HCT116 (cell line): ENCODE measurements around the gene SGPP2. TPM values are rescaled to one million over a fixed set of nuclear protein-coding genes. Genes with fewer than 3 reads are reported as not detected.

Experiments
- ATAC-seq: fragments of 200-7000 bp; cut with Tn5 transposase; 2 replicates; pipeline ENCODE4 v1.9.1; 2020; ENCODE audit warnings: mild to moderate bottlenecking, moderate library complexity
- BruUV-seq: library from RNA; stranded (reverse); fragments of 400-500 nt; replicated peaks from 2 replicates; lab custom pipeline; 2021; lab: Mats Ljungman, UMichigan
- CTCF ChIA-PET: fragments of 300-600 bp; sonication (Branson Sonifier 250); formaldehyde crosslinking; loops from one replicate; lab custom pipeline; 2021; ENCODE audit warnings: antibody characterized with exemption; lab: Charles Lee
- POLR2A ChIA-PET: fragments of 300-600, 350-600 bp; sonication (Branson Sonifier 250); formaldehyde crosslinking; loops from one replicate; lab custom pipeline; 2021; ENCODE audit warnings: antibody characterized with exemption; lab: Charles Lee
- RAD21 ChIA-PET, 2 experiments: fragments of 300-600 bp; sonication (Branson Sonifier 250); formaldehyde crosslinking; loops; one replicate each; lab custom pipeline; 2023; ENCODE audit warnings: low total read pairs in 2 of 2; ENCODE audit not compliant: uncharacterized antibody in 2 of 2, unreplicated experiment in 2 of 2, low non-redundant PET in 1 of 2; lab: Charles Lee
- DNase-seq: peaks from one replicate; pipeline ENCODE4 v3.0.0-alpha.2; 2010; ENCODE audit warnings: low read depth, low spot score
- H2AFZ ChIP-seq: fragments of 200-600 bp; shearing (Covaris generic), sonication (generic); 2 replicates; pipeline ENCODE4 v1.6.1; 2017; ENCODE audit warnings: low read depth, mixed run types, mixed read lengths, antibody characterized with exemption, low read length; ENCODE audit not compliant: poor library complexity, severe bottlenecking
- H3K27ac ChIP-seq: 2 replicates; pipeline ENCODE4 v1.5.1; 2012; ENCODE audit warnings: low read depth, low read length
- H3K27me3 ChIP-seq: fragments of 200-600 bp; sonication (generic); 2 replicates; pipeline ENCODE4 v1.6.1; 2016; ENCODE audit warnings: mixed run types, low read length, mixed read lengths; ENCODE audit not compliant: insufficient read depth
- H3K36me3 ChIP-seq, 2 experiments: fragments of 200-500 bp in 1 of 2; fragments of 200-600 bp in 1 of 2; sonication (Bioruptor generic) in 1 of 2; sonication (generic) in 1 of 2; 2 replicates each; pipeline versions ENCODE4 v1.5.1 to v1.6.1; 2014 to 2016; ENCODE audit warnings: low read length in 2 of 2, inconsistent platforms in 1 of 2, mixed read lengths in 1 of 2, mixed run types in 1 of 2; ENCODE audit not compliant: insufficient read depth in 2 of 2, control insufficient read depth in 1 of 2
- H3K4me1 ChIP-seq, 2 experiments: fragments of 200-600 bp in 1 of 2; sonication (generic) in 1 of 2; 2 replicates each; pipeline versions ENCODE4 v1.5.1 to v1.6.1; 2012 to 2017; ENCODE audit warnings: low read length in 2 of 2, inconsistent platforms in 1 of 2, mild to moderate bottlenecking in 1 of 2, mixed read lengths in 1 of 2, mixed run types in 1 of 2, moderate library complexity in 1 of 2; ENCODE audit not compliant: insufficient read depth in 2 of 2, control insufficient read depth in 1 of 2
- H3K4me2 ChIP-seq: fragments of 200-600 bp; sonication (generic); 2 replicates; pipeline ENCODE4 v1.6.1; 2017; ENCODE audit warnings: mixed run types, low read length, mixed read lengths
- H3K4me3 ChIP-seq, 2 experiments: fragments of 200-600 bp in 1 of 2; sonication (generic) in 1 of 2; replicated peaks in 1 of 2; 2 replicates each; pipeline ENCODE4 v1.5.1; 2011 to 2016; ENCODE audit warnings: low read length in 2 of 2, control low read depth in 1 of 2, low read depth in 1 of 2, mild to moderate bottlenecking in 1 of 2, mixed read lengths in 1 of 2, mixed run types in 1 of 2
- H3K79me2 ChIP-seq: fragments of 200-600 bp; sonication (generic); 2 replicates; pipeline ENCODE4 v1.6.1; 2017; ENCODE audit warnings: mild to moderate bottlenecking, mixed run types, low read length, moderate library complexity, mixed read lengths; ENCODE audit not compliant: insufficient read depth
- H3K9ac ChIP-seq: fragments of 200-600 bp; sonication (generic); 2 replicates; pipeline ENCODE4 v1.6.1; 2016; ENCODE audit warnings: low read length, mixed read lengths
- H3K9me2 ChIP-seq: fragments of 200-600 bp; sonication (generic), shearing (Covaris generic); 2 replicates; pipeline ENCODE4 v1.6.1; 2017; ENCODE audit warnings: mixed run types, mild to moderate bottlenecking, moderate library complexity; ENCODE audit not compliant: insufficient read depth
- H3K9me3 ChIP-seq, 2 experiments: fragments of 200-500 bp in 1 of 2; fragments of 200-600 bp in 1 of 2; sonication (Bioruptor generic) in 1 of 2; sonication (generic) in 1 of 2; 2 replicates each; pipeline ENCODE4 v1.6.1; 2014 to 2017; ENCODE audit warnings: low read length in 2 of 2, mixed read lengths in 2 of 2, inconsistent platforms in 1 of 2, low read depth in 1 of 2, mild to moderate bottlenecking in 1 of 2, mixed run types in 1 of 2, moderate library complexity in 1 of 2; ENCODE audit not compliant: control insufficient read depth in 1 of 2, insufficient read depth in 1 of 2
- H4K20me1 ChIP-seq: fragments of 200-600 bp; sonication (generic), shearing (Covaris generic); 2 replicates; pipeline ENCODE4 v1.6.1; 2017; ENCODE audit warnings: mixed run types, mild to moderate bottlenecking, moderate library complexity; ENCODE audit not compliant: insufficient read depth
- EGR1 ChIP-seq: IDR thresholded peaks from 2 replicates; pipeline ENCODE4 v1.6.1; 2012; ENCODE audit warnings: low read depth
- EZH2phosphoT487 ChIP-seq: fragments of 200-600 bp; IDR thresholded peaks from 2 replicates; pipeline ENCODE4 v1.6.1; 2018; ENCODE audit warnings: antibody characterized with exemption, borderline replicate concordance
- FOSL1 ChIP-seq: IDR thresholded peaks from 2 replicates; pipeline ENCODE4 v1.6.1; 2012; ENCODE audit warnings: low read depth
- JUND ChIP-seq: IDR thresholded peaks from 2 replicates; pipeline ENCODE4 v1.6.1; 2012
- POLR2AphosphoS5 ChIP-seq: IDR thresholded peaks from 2 replicates; pipeline ENCODE4 v1.6.1; 2011; ENCODE audit warnings: mild to moderate bottlenecking, low read depth, low read length, moderate library complexity
- SIN3A ChIP-seq: IDR thresholded peaks from 2 replicates; pipeline ENCODE4 v1.6.1; 2012; ENCODE audit warnings: low read depth
- intact Hi-C: fragments of 100-400 bp; cut with micrococcal nuclease; formaldehyde crosslinking; loops from 2 replicates; pipeline ENCODE4 v1.10.0; 2022
- total RNA-seq: library from RNA; stranded (reverse); gene quantifications from one replicate; pipeline ENCODE4 v1.2.1, GENCODE V29; 2021; ENCODE audit not compliant: unreplicated experiment

SGPP2 gene
- total RNA-seq, 1 experiment from 2014 or later, result 1.6 TPM

- DNase-seq (no peak), ATAC-seq (no peak)
- no peaks in the 10 kb centered on the region for H4K20me1 ChIP-seq
- TF ChIP-seq POLR2AphosphoS5 (no peak), EZH2phosphoT487 (no peak), JUND (no peak), FOSL1 (no peak)
- H3K9me3 ChIP-seq, result no peaks in the 10 kb centered on the region
- ChIA-PET CTCF (no interaction called here), RAD21 (no interaction called here), POLR2A (no interaction called here)
- H3K79me2 ChIP-seq, result no peaks in the 10 kb centered on the region
- H3K4me3 ChIP-seq, result no peak overlapping the region
- no peak overlapping the region for H3K27ac ChIP-seq
- H3K9ac ChIP-seq, result no peak overlapping the region
- no TSS peak for BruUV-seq
- intact Hi-C loops, result no loop called here
- no peaks in the 10 kb centered on the region for H3K36me3 ChIP-seq
- H3K4me1 ChIP-seq, result peaks cover 5 to 7% of the 10 kb centered on the region in 2 experiments; a peak in 3 of 4 replicates
- H3K27me3 ChIP-seq, result peaks cover 10% of the 10 kb centered on the region; the same call in 1 of the 2 replicates
- H2AFZ ChIP-seq, result no peak overlapping the region
- no peaks in the 10 kb centered on the region for H3K9me2 ChIP-seq
- no peak overlapping the region for H3K4me2 ChIP-seq
Measured at GRCh38 chr2:222445227-222445626, 20.9 kb downstream of the SGPP2 start.

GRCh38 chr2:222447131-222447530 lies 22.8 kb downstream of the SGPP2 start:
- ChIA-PET RAD21 (no interaction called here), POLR2A (no interaction called here), CTCF (no interaction called here)
- no peaks in the 10 kb centered on the region for H3K79me2 ChIP-seq
- TF ChIP-seq FOSL1 (no peak), EGR1 (no peak), SIN3A (no peak)
- H3K27ac ChIP-seq, result no peak overlapping the region
- no peak for DNase-seq
- BruUV-seq, result no TSS peak
- no peak overlapping the region for H3K4me3 ChIP-seq
- no peak overlapping the region for H2AFZ ChIP-seq
- no peak overlapping the region for H3K4me2 ChIP-seq
- H3K9ac ChIP-seq, result no peak overlapping the region
- H3K9me3 ChIP-seq, result no peaks in the 10 kb centered on the region
- H4K20me1 ChIP-seq, result no peaks in the 10 kb centered on the region
- ATAC-seq, result no peak
- peaks cover 14% of the 10 kb centered on the region; the same call in 1 of the 2 replicates for H3K27me3 ChIP-seq
- H3K9me2 ChIP-seq, result no peaks in the 10 kb centered on the region
- no peaks in the 10 kb centered on the region for H3K36me3 ChIP-seq
- H3K4me1 ChIP-seq, result no peaks in the 10 kb centered on the region
- intact Hi-C loops, result no loop called here
